Measurements from ENCODE around the gene SRA1.
A peak's percentile ranks its signal among the peaks of the same experiment; 100 is the strongest.

Gene SRA1

DNA sequence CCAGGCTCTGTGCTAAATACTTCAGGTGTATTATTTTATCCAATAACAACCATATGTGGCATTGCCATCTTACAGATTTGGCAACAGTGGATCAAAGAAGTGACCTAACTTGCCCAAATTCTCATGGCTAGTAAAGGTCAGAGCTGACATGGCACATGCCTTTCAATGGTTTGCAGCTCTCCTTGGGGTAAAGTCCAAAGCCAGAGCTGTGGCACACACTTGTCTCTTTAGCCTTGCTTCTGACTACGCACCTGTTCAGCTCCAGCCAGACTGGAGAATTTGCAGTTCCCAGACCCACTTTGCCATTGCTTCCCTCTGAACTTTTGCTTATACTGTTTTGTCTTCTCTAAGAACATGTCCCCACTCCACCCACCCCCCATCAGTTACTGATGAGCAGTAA, 13.2 kb upstream of the SRA1 start:
- no peak for DNase-seq

DNA sequence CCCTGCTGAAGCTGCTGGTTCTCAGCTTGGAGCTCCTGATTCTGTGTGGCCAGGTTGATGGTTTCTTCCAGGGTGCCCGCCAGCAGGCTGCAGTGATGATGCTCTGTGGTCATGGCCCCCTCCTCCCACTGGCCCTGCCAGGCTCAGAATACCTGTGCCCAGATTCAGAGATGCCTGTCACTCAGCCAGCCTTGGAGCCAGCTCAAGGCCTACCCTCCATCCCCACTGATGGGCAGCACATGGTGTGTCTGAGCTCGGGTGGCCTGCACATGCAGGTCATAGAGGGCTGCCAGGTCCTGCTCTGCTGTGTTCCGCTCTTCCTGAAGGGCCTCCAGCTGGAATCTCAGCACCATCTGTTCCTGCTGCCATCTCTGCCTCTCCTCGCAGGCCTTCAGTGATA, 12.8 kb upstream of the SRA1 start:
- DNase-seq = no peak

DNA sequence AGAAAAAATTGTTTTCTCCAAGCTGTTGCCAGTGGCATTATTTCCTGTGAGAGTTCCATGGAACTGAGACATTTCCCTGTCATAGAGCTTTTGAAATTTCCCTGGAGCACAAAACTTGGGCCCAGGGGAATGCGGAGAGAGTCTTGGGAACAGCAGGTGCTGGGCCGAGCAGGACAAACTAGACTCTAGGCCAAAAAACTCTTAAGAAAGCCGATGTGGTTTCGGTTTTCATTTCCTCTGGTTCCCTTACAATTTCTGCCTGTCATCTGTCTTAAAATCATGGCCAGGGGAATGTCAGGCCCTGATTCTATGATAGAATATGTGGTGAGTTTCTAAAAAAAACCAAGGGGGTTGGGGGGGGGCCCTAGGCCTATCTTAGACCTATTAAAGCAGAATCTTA, 11.9 kb upstream of the SRA1 start:
- DNase-seq = peak; percentile 30 to 56 (median 44)

DNA sequence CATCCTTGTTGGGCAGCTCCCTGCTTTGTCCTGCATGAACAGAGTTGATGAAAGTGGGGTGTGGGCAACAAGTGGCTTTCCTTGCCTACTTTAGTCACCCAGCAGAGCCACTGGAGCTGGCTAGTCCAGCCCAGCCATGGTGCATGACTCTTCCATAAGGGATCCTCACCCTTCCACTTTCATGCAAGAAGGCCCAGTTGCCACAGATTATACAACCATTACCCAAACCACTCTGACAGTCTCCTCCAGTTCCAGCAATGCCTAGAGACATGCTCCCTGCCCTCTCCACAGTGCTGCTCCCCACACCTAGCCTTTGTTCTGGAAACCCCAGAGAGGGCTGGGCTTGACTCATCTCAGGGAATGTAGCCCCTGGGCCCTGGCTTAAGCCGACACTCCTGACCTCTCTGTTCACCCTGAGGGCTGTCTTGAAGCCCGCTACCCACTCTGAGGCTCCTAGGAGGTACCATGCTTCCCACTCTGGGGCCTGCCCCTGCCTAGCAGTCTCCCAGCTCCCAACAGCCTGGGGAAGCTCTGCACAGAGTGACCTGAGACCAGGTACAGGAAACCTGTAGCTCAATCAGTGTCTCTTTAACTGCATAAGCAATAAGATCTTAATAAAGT, 11.3 kb upstream of the SRA1 start:
- DNase-seq = no peak

DNA sequence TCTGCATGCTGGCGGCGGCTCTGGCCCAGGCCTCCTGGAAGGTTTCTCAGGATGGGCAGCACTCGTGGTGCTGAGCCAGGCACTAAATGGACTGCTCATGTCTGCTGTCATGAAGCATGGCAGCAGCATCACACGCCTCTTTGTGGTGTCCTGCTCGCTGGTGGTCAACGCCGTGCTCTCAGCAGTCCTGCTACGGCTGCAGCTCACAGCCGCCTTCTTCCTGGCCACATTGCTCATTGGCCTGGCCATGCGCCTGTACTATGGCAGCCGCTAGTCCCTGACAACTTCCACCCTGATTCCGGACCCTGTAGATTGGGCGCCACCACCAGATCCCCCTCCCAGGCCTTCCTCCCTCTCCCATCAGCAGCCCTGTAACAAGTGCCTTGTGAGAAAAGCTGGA, 10.6 kb upstream of the SRA1 start:
- no peak for DNase-seq

DNA sequence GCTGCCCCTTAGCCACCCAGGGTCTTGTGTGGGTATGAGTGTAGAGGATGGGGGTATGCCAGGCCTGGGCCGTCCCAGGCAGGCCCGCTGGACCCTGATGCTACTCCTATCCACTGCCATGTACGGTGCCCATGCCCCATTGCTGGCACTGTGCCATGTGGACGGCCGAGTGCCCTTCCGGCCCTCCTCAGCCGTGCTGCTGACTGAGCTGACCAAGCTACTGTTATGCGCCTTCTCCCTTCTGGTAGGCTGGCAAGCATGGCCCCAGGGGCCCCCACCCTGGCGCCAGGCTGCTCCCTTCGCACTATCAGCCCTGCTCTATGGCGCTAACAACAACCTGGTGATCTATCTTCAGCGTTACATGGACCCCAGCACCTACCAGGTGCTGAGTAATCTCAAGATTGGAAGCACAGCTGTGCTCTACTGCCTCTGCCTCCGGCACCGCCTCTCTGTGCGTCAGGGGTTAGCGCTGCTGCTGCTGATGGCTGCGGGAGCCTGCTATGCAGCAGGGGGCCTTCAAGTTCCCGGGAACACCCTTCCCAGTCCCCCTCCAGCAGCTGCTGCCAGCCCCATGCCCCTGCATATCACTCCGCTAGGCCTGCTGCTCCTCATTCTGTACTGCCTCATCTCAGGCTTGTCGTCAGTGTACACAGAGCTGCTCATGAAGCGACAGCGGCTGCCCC, 10.0 kb upstream of the SRA1 start:
- DNase-seq = no peak

DNA sequence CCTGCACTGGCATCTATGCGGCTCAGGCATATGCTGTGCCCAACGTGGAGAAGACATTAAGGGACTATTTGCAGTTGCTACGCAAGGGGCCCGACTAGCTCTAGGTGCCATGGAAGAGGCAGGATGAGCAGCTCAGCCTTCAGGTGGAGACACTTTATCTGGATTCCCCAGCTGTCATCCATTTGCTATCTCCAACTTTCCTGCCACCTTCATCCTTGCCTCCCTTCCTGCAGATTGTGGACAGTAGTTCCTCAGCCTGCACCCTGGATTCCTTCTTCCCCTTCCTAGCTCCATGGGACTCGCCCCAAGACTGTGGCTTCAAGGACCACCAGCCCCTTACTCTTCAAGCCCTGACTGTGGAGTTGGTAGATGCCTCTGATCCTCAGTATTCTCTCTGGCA, 9.4 kb upstream of the SRA1 start:
- DNase-seq = no peak

DNA sequence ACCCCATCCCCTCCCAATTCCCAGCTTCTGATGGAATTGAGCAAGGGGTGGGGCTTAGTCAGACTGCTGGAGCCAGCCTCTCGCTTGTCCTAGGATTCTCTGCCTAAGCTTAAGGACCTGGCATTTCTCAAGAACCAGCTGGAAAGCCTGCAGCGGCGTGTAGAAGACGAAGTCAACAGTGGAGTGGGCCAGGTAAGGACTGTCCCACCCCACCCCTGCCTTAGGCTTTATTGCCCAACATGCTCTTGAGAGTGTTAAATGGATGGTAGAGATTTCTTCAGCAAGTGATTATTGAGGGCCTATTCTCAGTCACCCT, 8.5 kb upstream of the SRA1 start:
- no peak for DNase-seq

DNA sequence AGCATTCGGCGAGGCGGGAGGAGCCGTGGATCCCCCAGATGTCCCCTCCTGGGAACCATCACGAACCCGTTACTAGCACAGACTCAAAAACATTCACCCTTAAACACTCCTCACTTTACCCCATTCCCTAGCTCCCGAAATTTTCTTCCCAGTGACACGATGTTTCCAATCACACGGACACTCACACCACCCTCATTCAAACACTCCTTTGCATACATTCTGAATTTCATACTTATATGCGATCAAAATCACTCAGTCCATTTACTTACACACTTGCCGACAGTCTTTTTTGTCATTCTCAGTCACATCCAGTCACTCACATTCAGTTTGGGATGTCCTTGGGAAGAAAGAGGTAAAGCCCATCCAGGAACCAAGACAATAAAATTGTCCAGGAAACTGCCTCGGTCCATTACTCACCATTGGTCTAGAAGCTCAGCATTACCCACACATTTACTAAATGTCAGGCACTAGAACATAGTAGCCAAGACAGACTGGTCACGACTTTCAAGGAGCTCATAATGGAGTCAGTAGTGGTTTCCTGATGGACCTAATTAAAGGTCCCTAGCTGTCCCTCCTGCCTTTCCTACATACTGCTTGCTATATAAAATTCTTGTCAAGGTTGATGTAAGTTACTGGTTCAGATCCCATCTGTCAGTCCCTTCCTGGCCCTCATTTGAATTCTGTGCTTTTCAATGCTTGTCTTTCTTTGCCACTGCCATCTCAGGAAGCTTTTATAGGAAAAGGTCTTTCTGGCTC, 7.9 kb upstream of the SRA1 start:
- DNase-seq = peak in 1 of 4 experiments; percentile 43

DNA sequence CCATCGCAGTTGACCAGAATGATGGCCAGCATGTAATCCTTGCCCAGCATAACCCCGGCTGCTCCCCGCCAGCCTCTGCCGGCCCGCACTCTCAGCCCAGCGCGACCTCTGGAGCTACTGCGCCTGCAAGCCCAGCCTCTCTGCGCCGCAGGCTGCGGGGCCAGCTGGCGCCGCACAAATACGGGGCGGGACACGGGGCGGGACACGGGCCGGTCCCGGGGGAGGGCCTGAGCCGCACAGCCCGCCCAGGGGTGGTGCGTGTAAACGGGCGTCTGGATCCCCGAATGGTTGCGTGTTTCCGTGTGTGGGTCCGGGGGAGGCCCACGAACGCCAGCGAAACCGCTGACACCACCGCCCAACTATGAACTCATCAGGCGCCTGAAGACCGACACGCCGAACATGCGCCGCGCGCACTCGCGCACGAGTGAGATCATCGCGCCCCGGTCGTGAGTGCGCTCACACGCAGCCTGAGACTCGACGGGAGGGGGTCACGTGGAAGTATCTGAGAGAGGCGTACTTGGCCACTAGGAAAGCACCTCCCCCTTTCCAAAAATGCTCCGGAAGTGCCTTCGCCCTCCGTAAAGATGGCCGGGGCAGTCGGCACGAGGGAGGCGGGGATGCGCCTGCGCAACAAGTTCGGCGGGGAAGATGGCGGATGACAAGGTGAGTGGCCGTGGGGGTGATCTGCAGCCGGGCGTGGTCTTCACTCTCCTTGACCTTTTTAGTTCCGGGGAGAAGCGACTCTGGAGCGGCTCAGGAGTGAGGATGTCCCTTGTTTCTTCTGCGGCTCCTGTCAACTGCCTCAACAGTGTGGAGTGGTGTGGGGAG, 7.1 kb upstream of the SRA1 start, which contains the start of the genes APBB3 and SLC35A4:
TSS of gene APBB3 (minus strand) at position 403 of the 828 bp plus-strand sequence. CDS start at position 50, 353 bp downstream.
TSS of gene SLC35A4 (plus strand) at position 633 of the 828 bp plus-strand sequence. CDS start 2,342 bp downstream, outside the sequence.
- DNase-seq = peak; percentile 99 to 100 (median 100)

DNA sequence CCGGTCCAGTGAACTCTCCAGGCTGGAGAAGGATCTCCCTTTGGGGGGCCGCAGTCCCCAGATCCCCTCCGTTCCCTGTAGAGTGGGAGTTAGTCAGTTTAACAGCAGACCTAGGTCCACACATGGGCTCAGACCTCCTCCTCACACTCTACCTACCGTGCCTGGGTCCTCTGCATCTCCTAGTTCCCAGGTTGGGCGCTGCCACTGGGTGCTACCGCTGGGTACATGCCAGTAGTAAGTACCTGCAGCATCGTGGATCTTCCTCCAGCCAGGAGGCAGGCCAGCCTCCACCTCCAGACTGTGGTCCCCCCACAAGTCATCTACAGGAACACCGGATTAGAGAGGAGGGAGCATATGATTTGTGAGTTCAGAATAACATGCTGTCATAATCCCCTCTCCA, 6.3 kb upstream of the SRA1 start:
- no peak for DNase-seq

DNA sequence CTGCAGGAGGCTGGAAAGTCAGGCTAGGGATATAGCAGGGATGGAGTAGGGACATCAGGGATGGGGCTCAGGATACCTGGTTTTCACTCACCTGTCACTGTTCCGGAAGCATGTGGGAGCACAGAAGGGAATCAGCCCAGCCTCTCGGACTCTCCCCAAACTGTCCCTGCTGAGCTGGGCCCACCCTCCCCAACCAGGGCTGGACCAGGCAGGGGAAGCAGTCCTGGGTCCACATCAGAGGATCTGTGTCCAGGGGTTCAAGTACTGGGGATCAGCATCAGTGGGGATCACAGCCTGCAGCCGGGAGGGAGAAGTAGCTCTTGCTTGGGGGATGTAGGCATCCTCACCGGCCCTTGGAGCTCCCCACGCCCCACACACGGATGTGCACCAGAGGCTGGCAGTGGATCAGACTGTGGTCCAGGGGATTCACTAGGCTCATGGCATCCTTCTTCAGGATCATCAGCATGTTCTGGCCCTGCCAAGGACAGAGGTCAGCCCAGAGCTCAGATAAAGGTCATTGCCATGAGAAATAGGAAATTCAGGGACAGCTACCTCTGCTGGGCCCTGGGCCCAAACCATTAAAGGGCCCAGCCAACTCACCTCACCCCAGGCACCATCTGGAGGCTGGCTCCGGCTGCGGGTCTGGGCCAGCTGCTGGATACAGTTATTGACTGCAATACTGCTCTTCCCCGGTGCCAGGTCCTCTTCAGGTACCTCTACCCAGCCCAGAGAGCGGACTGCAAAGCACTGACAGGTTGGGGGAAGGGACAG, 4.7 kb upstream of the SRA1 start:
- DNase-seq = no peak

DNA sequence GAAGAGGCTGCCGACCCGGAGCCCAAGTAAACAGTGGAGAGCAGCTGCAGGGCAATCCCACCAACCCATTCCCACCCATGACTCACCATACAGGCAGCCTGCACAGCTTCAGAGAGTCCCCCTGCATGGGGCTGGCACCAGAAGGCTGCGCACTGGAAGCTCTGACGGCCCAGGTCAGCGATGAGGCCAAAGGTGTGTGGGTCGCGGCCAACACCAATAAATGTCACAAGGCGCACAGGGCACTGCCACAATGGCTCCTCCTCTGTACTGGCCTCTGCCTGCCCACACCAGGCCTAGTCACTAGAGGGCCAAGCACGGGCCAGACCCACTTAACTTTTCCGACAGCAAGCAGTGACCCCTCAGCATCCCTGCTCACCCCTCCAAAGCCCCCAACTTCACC, 3.0 kb upstream of the SRA1 start:
- DNase-seq = no peak

DNA sequence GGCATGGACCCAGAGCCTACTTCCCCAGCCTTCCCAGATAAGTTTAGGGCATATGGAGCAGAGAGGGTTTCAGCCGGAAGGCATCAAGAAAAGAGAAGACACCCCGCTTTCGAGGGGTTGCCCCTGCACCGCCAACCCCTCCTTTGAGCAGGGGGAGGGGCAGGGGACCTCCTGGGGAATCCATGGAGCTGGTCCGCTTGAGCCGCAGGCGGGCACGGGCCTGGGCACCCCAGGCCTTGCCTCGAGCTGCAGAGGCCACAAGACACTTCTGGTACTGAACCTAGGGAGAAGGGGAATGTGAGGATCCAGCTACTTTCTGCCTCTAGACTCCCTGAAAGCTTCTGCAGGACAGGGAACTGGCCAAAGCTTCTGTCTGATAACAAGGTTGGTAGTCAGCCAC, 1.3 kb upstream of the SRA1 start:
- no peak for DNase-seq

DNA sequence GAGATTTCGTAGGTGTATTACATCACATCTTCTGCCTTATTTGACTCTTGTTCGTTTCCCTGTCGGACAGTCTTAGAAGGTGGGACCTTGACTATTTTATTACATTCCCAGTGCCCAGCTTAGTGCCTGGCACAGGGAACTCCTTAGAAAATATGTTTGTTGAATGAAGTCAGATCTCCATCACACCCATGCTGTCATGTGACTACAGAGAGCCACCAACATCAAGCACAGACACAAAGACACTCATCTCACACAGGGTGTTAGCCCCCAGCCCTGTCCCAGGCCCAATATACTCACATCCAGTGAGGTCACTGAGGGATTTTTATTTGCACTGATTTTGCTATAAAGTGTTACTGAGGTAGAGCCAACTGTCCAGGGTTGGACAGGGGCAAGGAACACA, 692 bp upstream of the SRA1 start:
- no peak for DNase-seq

DNA sequence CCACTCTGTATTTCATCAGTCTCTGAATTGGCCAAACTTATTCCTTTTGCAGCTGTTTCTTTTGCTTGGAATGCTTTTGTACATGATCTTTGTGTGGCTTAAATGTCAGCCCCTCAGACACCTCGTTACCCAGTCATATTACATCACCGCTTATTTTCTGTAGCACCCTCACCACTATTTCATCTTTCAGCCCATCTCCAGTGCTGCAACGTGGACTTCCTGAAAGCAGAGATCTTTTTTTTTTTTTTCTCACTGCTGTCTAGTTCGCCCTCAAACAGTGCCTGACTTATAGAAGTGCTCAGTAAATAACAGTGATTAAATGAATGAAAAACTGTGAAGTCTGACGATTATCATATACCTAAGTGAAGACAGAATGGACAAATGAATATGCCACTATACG, 835 bp downstream of the SRA1 start:
- DNase-seq = peak; percentile 40 to 69 (median 52)

DNA sequence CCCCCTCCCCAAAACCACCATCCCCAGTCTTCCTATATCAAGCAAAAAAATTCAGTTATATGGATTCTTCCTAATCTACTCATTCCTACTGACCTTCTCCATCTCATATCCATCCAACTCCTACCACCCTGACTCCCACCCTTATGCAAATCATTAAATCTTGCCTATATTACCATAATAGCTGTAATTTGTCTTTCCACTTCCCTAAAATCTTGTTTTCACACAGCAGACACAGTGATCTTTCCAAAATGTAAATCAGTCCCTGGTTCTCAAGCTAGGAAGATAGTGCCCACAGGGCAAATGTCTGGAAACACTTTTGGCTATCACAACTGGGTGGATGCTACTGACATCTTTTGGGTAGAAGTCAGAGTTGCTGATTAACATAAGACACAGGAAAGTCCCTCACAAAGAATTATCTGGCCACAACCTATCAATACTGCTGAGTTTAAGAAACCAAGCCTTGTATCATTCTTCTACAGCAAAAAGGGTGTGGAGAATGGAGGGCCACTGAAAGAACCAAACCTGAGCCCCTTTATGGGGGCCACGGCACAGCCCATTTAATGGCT, 1.4 kb downstream of the SRA1 start:
- DNase-seq = peak in 1 of 4 experiments; percentile 22

DNA sequence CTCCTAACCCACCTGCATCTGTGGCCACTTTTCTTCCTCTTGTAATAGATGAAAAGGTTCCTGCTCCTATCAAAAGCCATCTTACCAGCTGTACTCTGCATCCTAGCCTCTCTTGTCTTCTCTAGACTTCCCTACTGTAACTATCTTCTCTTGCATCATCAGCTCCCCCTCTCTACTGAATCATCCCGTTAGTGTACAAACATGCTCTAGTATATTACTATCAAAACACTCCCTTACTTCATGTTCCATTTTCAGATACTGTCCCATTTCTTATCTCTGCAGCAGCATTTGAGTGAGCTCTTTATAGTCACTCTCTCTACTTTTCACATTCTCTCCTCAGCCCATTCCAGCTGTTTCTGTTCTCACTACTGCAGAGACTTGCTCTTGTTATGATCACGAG, 2.8 kb downstream of the SRA1 start:
- peak in 2 of 4 experiments; percentile 47 to 58 for DNase-seq

DNA sequence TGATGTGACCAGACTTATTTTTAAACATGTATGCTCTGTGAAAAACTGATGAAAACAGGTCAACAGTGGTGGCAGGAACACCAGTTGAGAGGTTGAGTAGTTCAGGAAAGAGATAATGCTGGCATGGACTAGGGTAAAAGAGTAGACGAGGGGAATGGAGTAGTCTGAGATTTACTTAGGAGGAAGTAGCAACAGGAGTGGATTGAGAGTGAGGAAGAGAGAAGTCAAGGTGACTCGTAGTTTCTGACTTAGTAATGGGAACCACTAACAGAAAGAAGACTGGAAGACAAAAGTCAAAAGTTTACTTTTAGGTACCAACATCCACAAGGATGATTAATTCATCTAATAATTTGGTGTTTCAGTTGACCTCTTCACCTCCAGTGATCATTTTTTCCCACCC, 3.6 kb downstream of the SRA1 start:
- peak in 2 of 4 experiments; percentile 22 to 43 for DNase-seq

DNA sequence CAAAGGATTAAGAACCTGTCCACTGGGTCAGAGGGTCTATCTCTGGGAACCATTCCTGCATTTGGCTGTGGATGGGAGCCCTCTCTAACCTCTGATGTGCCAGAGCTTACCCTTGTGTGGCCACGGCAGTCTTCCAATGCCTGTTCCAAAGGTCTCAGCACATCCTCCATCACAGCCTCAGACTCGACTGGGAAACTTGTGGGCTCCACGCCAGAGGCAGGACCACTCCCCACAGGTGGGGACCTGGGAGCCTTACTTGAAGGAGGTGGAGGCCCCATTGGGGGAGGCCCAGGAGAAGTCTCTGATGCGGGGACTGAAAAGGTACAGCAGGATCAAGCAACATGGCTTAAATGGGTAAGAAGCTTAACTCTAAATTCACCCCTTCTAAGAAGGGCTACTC, 5.4 kb downstream of the SRA1 start:
- DNase-seq = no peak

DNA sequence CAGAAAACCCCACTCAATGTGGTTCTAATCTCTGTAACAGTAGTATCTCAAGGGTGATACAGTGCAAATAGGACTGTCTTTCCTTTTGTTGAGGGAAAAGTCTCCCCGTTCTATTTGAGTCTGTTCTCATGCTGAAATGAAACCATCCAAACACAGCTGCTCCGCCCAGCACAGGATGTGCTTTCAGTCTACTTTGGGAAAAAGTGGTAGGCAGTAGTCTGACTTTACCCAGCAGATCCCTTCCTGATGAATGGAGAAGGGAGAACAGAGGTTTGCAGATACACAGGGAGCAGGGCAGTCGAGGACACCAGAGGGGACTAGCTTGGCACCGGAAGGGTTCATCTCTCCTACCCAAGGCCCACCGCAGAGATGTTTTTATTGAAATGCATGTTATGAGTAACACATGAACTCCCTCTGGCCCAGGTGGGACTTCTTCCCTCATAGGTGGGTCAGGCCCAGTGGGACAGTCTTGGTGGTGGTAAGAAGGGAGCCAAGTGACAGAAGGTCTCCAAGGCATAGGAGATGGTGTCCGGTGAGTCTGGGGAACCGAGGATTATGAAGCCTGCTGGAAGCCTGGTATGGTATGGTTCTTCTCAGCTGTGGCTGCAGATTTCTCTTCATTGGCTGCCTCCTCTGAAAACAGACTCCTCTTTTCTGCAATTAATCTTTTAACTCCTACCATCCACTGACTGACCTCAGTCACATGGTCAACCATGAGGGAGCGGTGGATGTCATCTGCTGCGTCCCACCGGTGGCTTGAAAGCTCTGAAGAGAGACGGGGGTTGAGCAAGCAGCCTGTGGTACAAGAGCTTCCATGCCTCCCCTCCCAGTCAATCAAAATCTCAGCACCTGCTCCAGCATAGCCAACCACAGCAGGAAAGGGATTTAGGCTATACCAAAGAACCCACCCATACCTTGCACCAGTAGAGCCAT, 6.9 kb downstream of the SRA1 start:
- no peak for DNase-seq
